GM21786 (cell line): ENCODE measurements around the gene VPS35L.

Experiments used
- ATAC-seq: cut with Tn5 transposase; IDR thresholded peaks from one replicate; pipeline ENCODE4 v1.9.1; 2021; ENCODE audit not compliant: unreplicated experiment

Gene VPS35L

DNA sequence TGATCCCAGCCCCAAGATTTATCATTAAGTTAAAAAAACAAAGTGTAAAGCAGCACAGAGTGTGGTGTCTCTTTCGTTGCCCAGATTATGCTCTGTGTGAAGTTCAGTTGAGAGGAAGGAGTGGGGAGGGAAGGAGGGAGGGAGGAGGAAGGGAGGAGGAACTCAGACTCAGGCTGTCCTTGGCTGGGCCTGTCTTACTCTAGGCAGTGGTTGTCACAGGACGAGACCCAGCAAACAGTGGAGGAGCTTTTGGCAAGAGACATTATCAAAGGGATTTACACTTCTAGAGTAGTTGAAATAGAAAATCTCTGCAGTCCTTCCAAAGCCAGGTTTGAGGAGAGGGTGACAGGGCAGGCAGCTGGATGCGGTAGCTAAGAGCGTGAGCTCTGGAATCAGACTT lies 134.7 kb downstream of the VPS35L start:
- ATAC-seq = no peak

DNA sequence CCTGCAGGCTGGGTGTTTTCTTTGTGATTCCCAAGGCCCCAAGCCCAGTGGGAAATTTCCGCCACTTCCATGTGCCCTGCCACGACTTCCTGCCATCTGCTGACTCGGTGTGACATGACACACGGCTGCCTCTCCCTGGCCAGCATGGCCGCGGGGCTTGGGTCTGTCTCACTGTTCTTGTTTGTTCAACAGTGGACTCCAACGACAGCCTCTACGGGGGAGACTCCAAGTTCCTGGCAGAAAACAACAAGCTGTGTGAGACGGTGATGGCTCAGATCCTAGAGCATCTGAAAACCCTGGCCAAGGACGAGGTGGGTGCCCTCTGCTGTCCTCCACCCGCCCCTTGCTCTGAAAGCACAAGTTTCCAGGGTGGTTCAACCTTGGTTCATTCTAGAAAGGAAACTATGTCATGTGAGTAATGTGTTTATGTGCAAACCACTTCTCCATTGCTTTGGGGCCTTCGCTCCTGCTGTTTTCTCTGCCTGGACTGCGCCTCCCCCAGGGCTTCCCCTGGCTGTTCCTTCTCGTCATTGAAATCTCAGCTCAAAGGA lies 135.7 kb downstream of the VPS35L start:
- no peak for ATAC-seq

DNA sequence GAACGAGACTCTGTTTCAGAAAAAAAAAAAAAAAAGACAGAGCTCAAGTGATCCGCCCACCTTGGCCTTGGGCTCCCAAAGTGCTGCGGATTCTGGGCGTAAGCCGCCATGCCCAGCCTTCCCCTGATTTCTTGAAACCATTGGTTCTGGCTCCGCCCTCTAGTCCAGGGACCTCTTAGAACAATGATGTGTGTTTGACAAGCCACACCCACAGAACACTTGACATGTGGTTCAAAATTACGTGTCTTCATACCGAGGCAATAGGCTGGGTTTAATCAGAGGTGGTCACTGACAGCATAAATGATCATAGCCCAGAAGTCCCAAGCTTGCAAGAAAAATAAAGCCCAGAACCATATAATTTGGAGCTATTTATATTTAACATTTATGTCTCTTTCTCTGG lies 139.5 kb downstream of the VPS35L start:
- no peak for ATAC-seq

DNA sequence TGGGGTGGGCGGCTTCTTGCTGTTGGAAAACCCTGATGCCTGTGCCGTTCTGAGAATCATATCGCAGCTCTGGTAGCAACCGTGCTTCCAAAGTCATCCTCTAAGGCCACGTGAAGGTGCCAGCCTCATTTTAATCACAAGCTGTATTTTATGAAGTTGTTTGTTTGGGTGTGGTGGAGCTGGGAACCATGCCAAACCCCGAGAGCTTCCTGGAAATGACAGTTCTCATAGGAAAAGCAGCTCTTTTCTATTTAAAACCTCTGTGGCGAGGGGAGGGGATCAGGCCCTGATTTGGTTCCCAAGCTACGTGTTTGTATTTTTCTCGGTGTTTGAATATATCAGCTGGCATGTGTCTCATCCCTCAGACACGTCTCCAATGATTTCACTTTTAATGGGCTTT lies 140.8 kb downstream of the VPS35L start:
- no peak for ATAC-seq

DNA sequence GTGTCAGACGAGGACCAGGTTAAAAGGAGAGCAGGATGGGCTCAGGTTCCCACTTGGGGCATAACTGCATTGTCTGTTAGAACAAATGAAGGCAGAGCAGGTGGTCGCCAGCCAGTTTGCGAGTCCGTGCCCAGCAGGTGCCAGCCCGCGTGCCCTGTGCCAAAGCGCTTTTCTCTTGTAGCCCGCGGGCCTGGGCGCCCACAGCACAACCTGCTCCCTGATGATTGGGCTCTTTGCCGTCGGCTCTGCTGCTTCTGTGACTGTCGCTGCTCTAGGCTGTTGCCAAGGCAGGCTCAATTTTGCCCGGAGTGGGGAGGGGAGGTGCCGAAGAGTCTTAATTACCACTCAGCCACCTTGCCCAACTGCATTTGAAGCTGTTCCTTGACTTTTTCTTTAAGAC lies 141.5 kb downstream of the VPS35L start:
- no peak for ATAC-seq

DNA sequence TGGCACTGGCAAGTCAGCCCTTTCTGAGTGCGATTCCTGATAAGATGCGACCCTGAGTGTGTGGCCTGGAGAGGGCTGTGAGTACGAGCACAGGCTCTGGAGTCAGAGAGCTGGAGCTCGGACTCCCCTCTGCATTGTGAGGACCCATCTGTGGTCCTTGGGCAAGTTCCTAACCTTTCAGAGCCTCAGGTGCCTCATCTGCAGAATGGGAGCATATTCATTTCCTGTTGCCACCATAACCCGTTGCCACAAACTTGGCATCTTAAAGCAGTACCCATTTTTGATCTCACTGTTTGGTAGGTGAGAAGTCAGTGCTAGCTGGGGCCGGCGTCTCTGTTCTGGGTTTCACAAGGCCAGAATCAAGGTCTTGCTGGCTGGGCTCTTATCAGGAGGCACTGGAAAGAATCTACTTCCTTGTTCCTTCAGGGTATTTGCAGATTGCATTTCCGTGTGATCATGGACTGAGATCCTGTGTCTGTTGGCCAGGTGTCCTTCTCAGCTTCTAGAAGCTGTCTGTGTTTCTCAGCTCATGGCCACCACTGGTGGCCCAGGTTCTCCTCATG lies 142.3 kb downstream of the VPS35L start:
- ATAC-seq = no peak

DNA sequence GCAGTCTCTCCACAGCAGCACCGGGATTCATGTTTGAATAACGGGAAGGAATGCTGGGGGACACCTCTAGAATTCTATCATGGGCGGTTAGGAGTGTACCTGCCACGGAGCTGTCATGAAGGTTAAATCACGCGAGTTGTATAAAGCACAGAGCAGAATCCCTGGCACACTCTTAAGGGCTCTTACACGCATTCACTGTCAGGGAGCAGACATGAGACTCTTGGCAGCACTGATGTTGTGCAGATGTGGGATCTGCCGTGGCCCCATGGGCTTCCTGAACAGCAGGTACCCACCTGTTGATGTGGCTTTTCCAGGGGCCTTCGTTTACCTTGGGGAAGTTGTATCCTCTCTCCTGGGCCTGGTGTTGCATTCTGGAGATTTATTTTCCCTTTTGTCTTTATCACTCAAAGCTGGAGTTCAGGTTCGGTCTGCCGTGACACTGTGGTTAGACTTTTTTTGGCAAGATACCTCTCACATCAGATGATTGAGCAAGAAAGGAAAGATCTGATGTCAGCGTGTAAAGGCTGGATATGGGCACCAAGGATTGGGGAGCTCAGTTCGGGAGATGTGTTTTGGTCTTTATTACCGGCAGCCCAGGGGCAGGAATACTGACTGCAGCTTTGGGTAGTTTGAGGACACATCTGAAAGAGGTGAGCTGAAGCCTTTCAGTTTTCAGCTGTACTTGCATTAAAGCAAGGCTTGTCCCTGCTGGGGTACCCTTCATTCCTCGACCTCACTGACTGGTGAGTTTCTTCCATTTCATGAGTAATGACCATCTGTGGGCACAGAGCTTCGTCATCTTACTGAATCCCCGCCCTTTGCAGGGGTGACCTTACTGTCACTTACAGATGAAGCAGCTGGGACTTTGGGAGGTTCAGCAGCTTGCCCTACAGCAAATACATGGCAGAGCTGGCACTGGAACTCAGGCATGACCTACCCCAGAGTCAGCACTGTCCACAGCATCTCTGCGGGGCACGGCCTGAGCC lies 143.3 kb downstream of the VPS35L start:
- ATAC-seq = no peak

DNA sequence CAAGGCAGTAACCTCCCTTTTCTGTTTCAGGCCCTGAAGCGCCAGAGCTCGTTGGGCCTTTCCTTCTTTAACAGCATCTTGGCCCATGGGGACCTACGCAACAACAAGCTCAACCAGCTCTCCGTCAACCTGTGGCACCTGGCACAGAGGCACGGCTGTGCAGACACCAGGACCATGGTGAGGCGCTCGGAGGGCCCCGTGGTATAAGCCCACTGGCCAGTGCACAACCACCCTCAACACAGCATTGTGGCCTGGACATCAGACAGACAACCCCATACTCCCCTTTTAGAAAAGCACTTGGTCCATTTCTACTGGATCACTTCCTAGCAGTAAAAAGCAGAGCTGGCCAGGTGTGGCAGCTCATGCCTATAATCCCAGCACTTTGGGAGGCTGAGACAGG lies 144.0 kb downstream of the VPS35L start:
- no peak for ATAC-seq

DNA sequence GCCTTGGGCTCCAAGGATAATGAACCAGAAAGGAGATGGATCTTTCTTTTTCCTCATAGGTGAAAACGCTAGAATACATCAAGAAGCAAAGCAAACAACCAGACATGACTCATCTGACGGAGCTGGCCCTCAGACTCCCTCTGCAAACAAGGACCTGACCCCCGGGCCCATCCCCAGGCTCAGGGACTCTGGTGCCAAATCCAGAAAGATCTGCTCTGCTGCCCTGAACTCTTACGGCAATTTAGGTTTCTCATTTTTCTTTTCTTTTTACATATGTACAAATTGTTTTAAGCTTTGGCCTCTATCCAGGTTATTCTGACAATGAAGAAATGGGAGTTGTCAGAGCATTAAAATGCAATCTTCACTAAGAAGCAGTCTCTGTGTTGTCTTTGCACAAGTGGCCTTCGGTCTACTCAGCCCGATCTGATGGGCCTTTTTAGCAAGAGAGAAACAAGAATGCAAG lies 144.8 kb downstream of the VPS35L start:
- ATAC-seq = no peak

DNA sequence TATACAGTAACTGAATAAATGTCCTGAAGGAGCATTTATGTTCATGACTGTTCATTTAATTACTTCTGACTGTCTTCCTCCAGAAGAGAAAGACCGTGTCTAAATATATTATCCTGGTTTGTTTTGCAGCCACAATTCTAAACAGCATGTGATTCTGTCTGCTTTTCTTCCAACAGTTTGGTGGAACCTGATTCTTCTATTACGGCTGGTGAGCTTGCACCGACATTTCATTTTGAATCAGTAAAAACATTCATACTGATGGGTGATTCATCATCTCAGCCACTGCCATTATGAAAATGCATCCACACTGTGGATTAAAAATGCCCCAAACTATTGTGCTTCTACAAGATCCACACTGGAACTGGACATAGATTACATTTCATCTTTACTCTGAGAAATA lies 145.6 kb downstream of the VPS35L start:
- ATAC-seq = no peak

DNA sequence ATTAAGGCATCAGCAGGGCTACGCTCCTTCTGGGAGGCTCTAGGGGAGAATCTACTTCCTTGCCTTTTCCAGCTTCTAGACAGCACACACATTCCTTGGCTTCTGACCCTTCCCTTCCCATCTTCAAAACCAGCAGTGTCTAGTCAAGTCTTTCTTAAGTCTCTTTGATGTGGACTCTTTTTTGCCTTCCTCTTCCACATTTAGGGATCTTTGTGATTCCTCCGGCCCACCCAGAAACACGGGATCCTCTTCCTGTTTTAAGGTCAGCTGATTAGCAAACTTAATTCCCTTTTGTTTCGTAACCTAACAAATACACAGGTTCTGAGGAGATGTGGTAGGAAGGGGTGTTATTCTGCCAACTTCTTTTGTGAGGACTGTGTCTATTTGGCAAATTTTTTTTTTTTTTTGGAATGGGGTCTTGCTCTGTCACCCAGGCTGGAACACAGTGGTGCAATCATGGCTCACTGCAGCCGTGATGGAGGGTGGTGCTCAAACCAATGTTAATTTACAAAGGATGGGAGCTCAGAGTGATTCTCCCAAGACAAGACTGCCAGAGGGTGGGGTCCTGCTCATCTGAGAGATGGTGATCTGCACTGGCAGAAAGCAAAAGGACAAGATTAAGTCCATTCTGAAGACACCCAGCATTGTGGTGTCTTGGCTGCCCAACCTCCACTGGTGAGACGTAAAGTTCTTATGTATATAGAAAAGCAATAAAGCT lies 147.8 kb downstream of the VPS35L start:
- no peak for ATAC-seq

DNA sequence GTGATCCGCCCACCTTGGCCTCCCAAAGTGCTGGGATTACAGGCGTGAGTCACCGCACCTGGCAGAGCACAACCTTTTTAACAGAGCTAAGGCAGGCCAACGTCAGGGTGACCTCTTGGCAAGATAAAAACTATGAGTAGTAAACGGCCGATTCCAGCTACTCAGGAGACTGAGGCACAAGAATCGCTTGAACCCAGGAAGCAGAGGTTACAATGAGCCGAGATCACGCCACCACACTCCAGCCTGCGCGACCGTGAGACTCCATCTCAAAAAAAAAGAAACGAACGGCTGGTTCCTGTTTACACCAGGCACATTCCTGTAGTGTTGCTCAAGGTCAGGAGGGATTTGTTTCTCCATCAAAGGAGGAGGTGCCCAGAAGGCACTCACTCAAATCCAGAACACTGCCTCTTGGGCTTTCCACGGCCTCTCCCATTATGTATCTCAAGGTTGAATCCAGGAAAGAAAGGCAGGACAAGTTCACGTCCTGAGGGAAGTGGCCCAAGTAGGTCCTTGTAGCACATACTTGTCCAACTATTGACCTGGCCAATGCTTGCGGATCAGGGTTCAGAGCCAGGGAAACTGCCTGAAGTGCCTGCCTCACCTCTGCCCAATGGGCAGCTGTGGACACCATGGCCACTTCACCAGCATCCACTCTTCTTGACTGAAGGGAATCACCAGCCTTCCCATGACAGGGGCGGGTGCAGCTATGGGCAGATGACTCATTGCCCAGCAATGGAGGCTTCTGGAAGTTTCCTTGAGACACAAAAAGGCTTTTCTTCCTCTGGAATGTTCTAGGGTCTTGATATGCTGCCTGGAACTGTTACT lies 149.0 kb downstream of the VPS35L start:
- ATAC-seq = no peak

DNA sequence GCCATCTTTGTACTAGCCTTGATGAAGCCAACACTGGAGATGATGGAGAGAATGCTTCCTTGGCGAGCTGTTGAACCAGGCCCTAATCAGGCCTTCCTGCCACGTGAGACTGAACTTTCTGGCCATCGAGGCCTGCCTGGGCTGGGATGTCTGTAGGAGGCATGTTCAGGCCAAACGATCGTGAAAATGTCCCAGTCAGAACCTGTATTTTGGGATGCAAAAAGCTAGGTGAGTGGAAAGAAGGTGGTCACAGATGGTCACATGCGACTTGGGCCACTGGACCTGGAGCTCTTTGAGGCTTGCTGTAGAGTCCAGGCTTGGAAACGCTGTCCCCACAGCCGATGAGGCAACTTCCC lies 149.6 kb downstream of the VPS35L start:
- no peak for ATAC-seq

DNA sequence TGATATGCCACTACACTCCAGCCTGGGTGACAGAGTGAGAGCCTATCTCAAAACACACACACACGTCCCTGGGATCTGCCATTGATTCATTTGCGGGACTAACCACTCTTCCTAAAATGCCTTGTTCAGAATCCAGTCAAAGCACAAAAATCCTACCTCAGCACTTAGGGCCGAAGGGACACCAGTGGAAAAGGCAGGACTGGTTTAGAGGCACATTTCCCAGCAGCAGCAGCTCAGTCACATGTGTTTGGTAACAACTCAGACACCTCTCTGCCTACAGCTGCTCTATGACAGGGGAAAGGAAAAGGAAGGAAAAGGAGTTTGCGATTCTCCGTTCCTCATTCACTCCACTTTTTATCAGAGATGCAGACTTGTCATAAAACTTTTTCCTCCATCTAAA lies 150.3 kb downstream of the VPS35L start:
- no peak for ATAC-seq

DNA sequence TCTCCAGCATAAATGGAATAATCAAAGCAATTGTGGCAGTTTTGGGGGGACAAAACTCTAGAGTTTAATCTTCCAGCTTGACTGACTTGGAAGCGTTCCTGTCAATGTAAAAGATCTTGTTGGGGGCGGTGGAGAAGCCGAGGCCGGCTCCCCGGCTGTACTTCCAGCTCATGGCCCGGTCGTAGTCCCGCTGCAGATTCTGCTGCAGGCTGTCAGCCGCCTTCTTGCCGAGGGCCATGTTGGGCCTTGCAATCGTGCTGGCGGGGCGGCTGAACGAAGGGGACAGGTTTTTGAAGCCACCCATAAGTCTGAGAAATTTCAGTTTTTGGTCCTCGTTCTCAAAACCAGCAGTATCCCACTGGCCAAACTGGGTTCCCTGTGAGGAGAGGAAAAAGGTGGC lies 151.3 kb downstream of the VPS35L start:
- ATAC-seq = no peak

DNA sequence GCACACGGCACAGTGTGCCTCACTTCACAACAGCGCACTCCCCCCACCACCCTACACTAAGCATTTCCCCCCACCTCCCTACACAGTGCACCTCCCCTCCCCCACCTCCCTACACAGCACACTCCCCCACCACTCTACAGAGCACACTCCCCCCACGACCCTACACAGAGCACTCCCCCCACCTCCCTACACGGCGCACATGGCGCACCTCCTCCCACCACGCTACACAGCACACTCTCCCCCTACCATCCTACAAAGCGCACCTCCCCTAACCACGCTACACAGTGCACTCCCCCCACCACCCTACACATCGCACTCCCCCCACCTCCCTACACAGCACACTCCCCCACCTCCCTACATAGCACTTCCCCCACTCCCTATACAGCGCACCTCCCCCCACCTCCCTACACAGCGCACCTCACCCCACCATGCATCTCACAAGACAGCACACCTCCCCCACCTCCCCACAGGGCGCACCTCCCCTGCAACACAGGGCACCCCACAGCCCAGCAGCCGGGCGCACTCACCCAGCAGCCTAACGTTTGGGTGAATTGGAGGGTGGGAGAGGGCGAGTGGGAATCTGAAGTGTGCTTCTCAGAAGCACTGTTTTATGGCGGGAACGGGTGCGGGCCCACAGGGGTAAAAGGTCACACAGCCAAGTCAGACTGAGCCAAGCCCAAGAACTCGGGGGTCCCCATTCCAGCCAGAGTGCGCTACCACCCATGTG lies 152.2 kb downstream of the VPS35L start:
- ATAC-seq = no peak

DNA sequence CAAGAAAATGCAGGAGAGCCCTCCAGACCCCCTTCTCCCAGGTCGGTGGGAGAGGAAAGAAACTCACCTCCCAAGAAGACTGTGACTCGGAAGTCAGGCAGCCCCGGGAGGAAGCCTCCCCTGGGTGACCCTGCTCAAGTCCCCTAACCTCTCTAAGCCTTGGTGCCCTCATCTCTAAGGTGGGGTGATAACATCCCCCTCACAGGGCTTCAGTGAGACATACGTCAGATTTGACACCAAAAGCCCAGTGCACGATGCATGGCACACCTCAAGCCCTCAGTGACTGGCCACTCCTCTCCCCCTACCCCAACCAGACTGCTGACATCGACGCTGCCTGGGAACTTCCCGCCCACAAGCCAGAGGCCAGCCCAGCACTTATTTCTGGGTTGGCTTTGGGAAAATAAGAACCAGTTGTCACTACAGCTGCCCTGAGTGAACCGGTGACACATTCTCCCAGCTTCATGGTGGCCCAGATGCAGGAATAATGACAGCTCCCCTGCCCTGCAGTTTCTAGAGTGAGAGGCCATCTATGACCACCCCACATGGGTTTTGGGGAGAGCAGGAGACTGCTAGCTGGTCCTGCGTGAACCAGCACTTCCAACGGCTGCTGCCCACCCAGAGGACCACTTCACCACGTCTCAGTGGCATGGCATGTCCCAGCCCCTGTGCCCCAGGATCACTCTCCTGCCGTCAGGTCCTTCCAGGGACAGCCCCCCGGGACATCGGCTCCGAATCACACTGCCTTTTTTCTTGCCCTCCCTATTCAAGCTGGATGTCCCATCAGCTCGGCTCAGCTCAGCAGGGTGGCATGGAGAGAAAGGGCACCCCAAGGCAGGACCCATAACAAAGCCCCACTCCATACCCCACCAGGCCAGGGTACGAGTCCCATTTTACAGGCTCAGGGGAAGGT lies 153.0 kb downstream of the VPS35L start:
- no peak for ATAC-seq

DNA sequence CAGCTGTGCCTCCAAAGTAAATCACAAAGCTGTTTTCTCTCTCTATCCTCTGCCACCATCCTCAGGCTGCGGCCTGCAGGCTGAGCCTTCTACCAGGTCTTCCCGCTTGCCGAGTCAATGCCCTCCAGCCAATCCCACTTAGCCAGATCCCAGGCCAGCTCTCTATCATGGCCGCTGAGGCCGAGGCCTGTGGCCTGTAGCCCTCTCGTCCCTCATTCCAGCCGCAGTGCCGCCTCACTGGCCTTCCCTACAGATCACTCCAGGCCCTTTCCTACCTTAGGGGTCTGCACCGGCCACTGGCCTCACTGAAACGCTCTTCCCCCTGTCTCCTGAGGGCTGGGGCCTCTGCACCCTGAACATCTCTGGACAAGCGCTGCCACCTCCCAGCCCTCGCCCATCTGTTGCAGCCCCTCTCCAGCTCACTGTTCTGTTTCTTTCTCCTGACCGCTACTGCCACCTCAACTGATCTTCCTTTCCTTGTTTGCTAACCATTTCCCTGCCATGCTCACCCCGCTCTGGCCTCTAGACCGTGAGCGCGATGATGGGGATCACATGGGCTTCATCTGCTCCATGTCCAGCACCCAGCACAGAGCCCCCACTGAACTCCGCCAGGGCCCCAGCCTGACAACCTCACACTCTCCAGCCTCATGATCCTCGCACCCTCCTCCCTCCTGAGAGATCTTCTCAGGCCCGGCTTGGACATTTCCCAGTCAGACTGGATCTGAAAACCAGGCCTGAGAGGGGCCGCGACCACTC lies 154.1 kb downstream of the VPS35L start:
- no peak for ATAC-seq
